ENCODE results near the gene SLFN11.

GRCh38 chr17:35341411-35341992 is 31.9 kb downstream of the SLFN11 start:
- TF ChIP-seq CTCF (IDR thresholded peaks at IDR 0.05): no peak
- no peak for TF ChIP-seq POLR2A (IDR thresholded peaks at IDR 0.05)
